ENCODE measurements around the gene PIK3C3. TPM values are rescaled to one million over a fixed set of nuclear protein-coding genes. Genes with fewer than 3 reads are reported as not detected.

PIK3C3 gene
- total RNA-seq, 4 donors from 2014 or later: 34.3 to 66.5 (median 38.0) TPM

DNA sequence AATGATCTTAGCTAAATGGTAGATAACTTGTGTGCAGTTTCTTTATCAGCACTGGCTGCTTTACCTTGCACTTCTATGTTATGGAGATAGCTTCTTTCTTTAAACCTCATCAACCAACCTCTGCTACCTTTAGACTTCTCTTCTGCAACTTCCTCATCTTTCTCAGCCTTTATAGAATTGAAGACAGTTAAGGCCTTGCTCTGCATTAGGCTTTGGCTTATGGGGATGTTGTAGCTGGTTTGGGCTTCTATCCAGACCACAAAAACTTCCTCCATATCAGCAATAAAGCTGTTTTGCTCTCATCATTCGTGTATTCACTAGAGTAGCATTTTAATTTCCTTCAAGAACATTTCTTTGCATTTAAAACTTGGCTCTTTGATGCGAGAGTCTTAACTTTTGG, 123.7 kb downstream of the PIK3C3 start:
- DNase-seq (ENCODE audit: low spot score) (no peak), ATAC-seq (ENCODE audit: low FRiP score) (no peak)
- TF ChIP-seq, protein P1, sequence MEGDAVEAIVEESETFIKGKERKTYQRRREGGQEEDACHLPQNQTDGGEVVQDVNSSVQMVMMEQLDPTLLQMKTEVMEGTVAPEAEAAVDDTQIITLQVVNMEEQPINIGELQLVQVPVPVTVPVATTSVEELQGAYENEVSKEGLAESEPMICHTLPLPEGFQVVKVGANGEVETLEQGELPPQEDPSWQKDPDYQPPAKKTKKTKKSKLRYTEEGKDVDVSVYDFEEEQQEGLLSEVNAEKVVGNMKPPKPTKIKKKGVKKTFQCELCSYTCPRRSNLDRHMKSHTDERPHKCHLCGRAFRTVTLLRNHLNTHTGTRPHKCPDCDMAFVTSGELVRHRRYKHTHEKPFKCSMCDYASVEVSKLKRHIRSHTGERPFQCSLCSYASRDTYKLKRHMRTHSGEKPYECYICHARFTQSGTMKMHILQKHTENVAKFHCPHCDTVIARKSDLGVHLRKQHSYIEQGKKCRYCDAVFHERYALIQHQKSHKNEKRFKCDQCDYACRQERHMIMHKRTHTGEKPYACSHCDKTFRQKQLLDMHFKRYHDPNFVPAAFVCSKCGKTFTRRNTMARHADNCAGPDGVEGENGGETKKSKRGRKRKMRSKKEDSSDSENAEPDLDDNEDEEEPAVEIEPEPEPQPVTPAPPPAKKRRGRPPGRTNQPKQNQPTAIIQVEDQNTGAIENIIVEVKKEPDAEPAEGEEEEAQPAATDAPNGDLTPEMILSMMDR (IDR thresholded peaks at IDR 0.05): no peak

DNA sequence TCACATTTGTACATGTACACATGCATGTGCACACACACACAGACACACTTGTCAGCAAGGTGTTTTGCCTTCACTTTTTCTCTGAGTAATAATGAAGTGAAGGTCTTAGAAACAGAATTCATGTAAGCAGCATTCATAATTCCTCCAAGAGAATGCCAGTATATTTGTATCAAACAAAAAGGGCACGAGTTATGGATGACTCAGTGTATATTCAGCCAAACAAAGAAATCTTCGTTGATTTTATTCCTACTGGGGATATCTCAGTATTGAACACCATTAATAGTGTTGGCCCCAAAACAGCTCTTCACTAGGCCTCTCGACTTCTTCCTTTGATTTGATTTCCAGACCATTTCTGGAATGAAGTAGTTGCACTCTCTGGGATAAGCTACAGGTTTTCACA, 125.3 kb downstream of the PIK3C3 start:
- TF ChIP-seq, protein P1 (IDR thresholded peaks at IDR 0.05): no peak
- no peak for DNase-seq (ENCODE audit: low spot score)
- no peak for ATAC-seq (ENCODE audit: low FRiP score)

DNA sequence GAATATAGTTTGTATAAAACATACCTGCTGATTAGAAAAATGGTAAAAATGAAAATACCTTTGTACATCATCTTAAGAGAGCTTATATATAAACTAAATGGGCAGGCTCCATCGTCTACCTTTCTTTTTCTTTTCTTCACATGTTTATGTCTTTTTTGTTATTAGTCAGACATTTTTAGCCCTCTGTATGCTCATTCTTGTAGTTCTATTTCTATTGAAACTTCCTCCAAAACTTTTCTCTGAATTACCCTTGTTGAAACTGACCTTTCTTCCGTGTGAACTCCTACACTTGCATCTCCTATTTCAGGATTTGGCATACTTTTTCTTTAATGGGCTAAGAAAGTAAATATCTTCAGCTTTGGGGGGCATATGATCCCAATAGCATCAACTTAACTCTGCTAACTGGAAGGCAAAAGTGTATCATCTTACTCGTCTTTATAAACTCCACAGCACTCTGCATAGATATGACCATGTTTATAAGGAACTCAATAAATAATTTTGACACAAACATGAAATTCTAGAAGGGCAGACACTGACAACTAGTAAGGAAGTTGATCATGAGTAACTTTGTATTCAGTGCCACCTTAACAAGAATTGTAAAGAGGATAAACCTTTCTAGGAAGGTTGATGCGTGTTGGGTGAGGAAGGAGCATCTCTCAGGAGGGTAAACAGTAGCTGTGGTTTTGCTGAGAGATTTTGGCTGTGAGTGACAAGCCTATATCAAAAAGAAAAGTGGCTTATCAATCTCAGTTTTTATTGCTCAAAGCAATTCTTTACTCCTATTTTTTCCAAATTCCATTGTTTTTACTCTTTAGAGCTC, 127.6 kb downstream of the PIK3C3 start:
- DNase-seq (ENCODE audit: low spot score) (no peak), ATAC-seq (ENCODE audit: low FRiP score) (no peak)
- TF ChIP-seq, protein P1 (IDR thresholded peaks at IDR 0.05): no peak

GRCh38 chr18:42086288-42086687, 131.3 kb downstream of the PIK3C3 start:
- no peak for DNase-seq (ENCODE audit: low spot score)
- no peak for ATAC-seq (ENCODE audit: low FRiP score)
- TF ChIP-seq, protein P1 (IDR thresholded peaks at IDR 0.05): no peak

GRCh38 chr18:42087235-42087634, 132.2 kb downstream of the PIK3C3 start:
- no peak for ATAC-seq (ENCODE audit: low FRiP score)
- no peak for DNase-seq (ENCODE audit: low spot score)
- TF ChIP-seq, protein P1 (IDR thresholded peaks at IDR 0.05): no peak

DNA sequence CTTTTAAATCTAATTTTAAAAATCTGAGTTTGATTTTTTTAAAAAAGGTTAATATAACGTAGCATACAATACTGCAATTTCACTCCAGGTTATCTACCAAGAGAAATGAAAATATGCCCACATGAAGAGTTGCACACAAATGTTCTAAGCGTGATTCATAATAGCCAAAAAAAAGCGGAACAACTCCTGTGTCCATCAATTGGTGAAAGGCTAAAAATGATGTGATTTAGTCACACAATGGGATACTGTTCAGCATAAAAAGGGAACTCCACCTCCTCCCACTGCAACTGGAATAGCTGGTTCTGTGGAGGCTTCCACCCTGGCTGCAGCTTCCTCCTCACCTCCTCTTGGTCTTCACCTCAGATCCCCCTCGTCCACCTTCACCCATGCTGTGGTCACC, 132.8 kb downstream of the PIK3C3 start:
- no peak for ATAC-seq (ENCODE audit: low FRiP score)
- no peak for DNase-seq (ENCODE audit: low spot score)
- TF ChIP-seq, protein P1 (IDR thresholded peaks at IDR 0.05): no peak

- DNase-seq (ENCODE audit: low spot score): no peak
- ATAC-seq (ENCODE audit: low FRiP score): no peak
- TF ChIP-seq, protein P1 (IDR thresholded peaks at IDR 0.05): no peak
These were observed 137.8 kb downstream of the PIK3C3 start for GRCh38 chr18:42092848-42093247.

Measured in omental fat pad (tissue), 4 donors.